Mammary epithelial cell (primary cell): Measurements from ENCODE around the gene LAMB2.

Source experiments
- EZH2 ChIP-seq: IDR thresholded peaks from 2 replicates; pipeline ENCODE4 v1.6.1; 2012; ENCODE audit warnings: low read length, inconsistent platforms, borderline replicate concordance
- TF ChIP-seq, protein P1 (sequence below), 2 donors: IDR thresholded peaks in 1 of 2; conservative IDR thresholded peaks in 1 of 2; 2 replicates each; pipeline ENCODE4 v1.5.1; 2011 to 2012; ENCODE audit warnings: inconsistent platforms in 2 of 2, low read length in 2 of 2, mild to moderate bottlenecking in 2 of 2, control low read depth in 1 of 2, low read depth in 1 of 2; ENCODE audit not compliant: insufficient read depth in 1 of 2; ENCODE audit errors: extremely low read depth in 1 of 2

DNA sequence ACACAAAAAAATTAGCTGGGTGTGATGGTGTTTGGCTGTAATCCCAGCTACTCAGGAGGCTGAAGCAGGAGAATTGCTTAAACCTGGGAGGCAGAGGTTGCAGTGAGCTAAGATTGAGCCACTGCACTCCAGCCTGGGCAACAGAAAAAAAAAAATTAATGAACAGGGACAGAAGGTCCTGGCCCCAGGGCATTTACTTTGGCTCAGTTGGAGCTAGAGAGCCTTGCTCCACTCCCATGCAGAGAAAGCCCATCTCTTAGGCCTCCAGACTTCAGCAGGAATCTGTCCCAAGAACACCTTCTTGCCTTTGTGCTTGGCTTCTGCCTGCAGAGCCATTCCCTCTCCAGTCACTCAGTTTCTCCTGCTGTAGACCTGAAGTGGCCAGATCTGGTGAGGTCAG, 47.3 kb upstream of the LAMB2 start:
- TF ChIP-seq, protein P1, sequence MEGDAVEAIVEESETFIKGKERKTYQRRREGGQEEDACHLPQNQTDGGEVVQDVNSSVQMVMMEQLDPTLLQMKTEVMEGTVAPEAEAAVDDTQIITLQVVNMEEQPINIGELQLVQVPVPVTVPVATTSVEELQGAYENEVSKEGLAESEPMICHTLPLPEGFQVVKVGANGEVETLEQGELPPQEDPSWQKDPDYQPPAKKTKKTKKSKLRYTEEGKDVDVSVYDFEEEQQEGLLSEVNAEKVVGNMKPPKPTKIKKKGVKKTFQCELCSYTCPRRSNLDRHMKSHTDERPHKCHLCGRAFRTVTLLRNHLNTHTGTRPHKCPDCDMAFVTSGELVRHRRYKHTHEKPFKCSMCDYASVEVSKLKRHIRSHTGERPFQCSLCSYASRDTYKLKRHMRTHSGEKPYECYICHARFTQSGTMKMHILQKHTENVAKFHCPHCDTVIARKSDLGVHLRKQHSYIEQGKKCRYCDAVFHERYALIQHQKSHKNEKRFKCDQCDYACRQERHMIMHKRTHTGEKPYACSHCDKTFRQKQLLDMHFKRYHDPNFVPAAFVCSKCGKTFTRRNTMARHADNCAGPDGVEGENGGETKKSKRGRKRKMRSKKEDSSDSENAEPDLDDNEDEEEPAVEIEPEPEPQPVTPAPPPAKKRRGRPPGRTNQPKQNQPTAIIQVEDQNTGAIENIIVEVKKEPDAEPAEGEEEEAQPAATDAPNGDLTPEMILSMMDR (conservative IDR thresholded peaks at IDR 0.05 in 1 of 2, IDR thresholded peaks at IDR 0.05 in 1 of 2; ENCODE audit: extremely low read depth in 1 of 2, insufficient read depth in 1 of 2, low read depth in 1 of 2, low read length in 2 of 2), result no peak
- no peak for TF ChIP-seq EZH2
